GM12892 (cell line): Measurements from ENCODE around the gene TSFM.

Experiments used
- POLR2A ChIP-seq: IDR thresholded peaks from 2 replicates; pipeline ENCODE4 v1.6.1; 2011; ENCODE audit warnings: low read depth, low read length, control low read depth
- POLR2AphosphoS5 ChIP-seq: IDR thresholded peaks from 2 replicates; pipeline ENCODE4 v1.6.1; 2011; ENCODE audit warnings: low read depth, low read length, control low read depth
- TAF1 ChIP-seq: IDR thresholded peaks from 2 replicates; pipeline ENCODE4 v1.6.1; 2011; ENCODE audit warnings: low read depth, mild to moderate bottlenecking, control low read depth, low read length, borderline replicate concordance

- no peak for TF ChIP-seq POLR2AphosphoS5
- no peak for TF ChIP-seq POLR2A
- no peak for TF ChIP-seq TAF1
Measured at GRCh38 chr12:57776247-57776587, 6.4 kb upstream of the TSFM start.
